T-cell (primary cell): ENCODE results near the gene P2RY14. TPM values are rescaled to one million over a fixed set of nuclear protein-coding genes. Genes with fewer than 3 reads are reported as not detected.

Experiments
- ATAC-seq, 4 experiments: fragments of 200-7000 bp in 3 of 4; fragments of 150-1000 bp in 1 of 4; cut with Tn5 transposase; replicated peaks in 1 of 4; 1 replicate in 3 of 4; 2 replicates in 1 of 4; pipeline ENCODE4 v1.10.0; 2021; ENCODE audit warnings: moderate library complexity in 3 of 4, mild to moderate bottlenecking in 2 of 4, moderate number of reproducible peaks in 1 of 4
- CTCF ChIA-PET, 2 donors: fragments of 300-600 bp; sonication (Branson Sonifier 250); formaldehyde crosslinking; loops; one replicate each; lab custom pipeline; 2022; ENCODE audit warnings: antibody characterized with exemption in 2 of 2; lab: Charles Lee
- POLR2A ChIA-PET, 2 donors: fragments of 300-600 bp; sonication (Branson Sonifier 250); formaldehyde crosslinking; loops; one replicate each; lab custom pipeline; 2022; ENCODE audit warnings: antibody characterized with exemption in 2 of 2; lab: Charles Lee
- DNase-seq, 35 experiments: peaks; one replicate each; pipeline versions ENCODE4 v3.0.0 to v3.0.0-alpha.2; 2013 to 2023
- H3K27ac ChIP-seq: one replicate; pipeline ENCODE4 v1.5.1; 2013; ENCODE audit warnings: low read length
- H3K27me3 ChIP-seq, 2 experiments: replicated peaks in 1 of 2; 1 replicate in 1 of 2; 2 replicates in 1 of 2; pipeline versions ENCODE4 v1.6.1 to v1.7.0; 2013; ENCODE audit warnings: low read length in 1 of 2, mixed read lengths in 1 of 2; ENCODE audit not compliant: control insufficient read depth in 2 of 2, insufficient read depth in 2 of 2; ENCODE audit errors: extremely low read depth in 1 of 2
- H3K36me3 ChIP-seq, 2 donors: 1 replicate in 1 of 2; 2 replicates in 1 of 2; pipeline versions ENCODE4 v1.6.1 to v1.7.0; 2013; ENCODE audit warnings: low read length in 1 of 2; ENCODE audit not compliant: control insufficient read depth in 2 of 2, insufficient read depth in 1 of 2; ENCODE audit errors: extremely low read depth in 1 of 2
- H3K4me1 ChIP-seq, 2 experiments: 1 replicate in 1 of 2; 2 replicates in 1 of 2; pipeline versions ENCODE4 v1.6.1 to v1.7.0; 2013; ENCODE audit warnings: low read length in 2 of 2, mixed read lengths in 1 of 2; ENCODE audit not compliant: insufficient read depth in 2 of 2, control insufficient read depth in 1 of 2; ENCODE audit errors: extremely low read depth in 1 of 2
- H3K4me3 ChIP-seq, 2 donors: 1 replicate in 1 of 2; 2 replicates in 1 of 2; pipeline versions ENCODE4 v1.5.1 to v1.7.0; 2013; ENCODE audit warnings: mild to moderate bottlenecking in 2 of 2, low read length in 1 of 2, moderate library complexity in 1 of 2; ENCODE audit not compliant: control insufficient read depth in 1 of 2; ENCODE audit errors: extremely low read depth in 1 of 2
- H3K9me3 ChIP-seq: 2 replicates; pipeline ENCODE4 v1.7.0; 2013
- H3K27ac Mint-ChIP-seq, 2 donors: one replicate each; pipeline ENCODE4 v1.8.0; 2020 to 2021; ENCODE audit warnings: mild to moderate bottlenecking in 2 of 2, mixed read lengths in 2 of 2
- H3K27me3 Mint-ChIP-seq, 2 donors: one replicate each; pipeline ENCODE4 v1.8.0; 2021 to 2022; ENCODE audit warnings: mixed read lengths in 2 of 2
- H3K36me3 Mint-ChIP-seq: one replicate; pipeline ENCODE4 v1.8.0; 2021; ENCODE audit warnings: mixed read lengths
- H3K4me1 Mint-ChIP-seq, 3 donors: one replicate each; pipeline ENCODE4 v1.8.0; 2020 to 2022; ENCODE audit warnings: mixed read lengths in 3 of 3, mild to moderate bottlenecking in 1 of 3
- H3K4me3 Mint-ChIP-seq, 3 donors: one replicate each; pipeline ENCODE4 v1.8.0; 2020 to 2022; ENCODE audit warnings: mild to moderate bottlenecking in 3 of 3, mixed read lengths in 3 of 3, moderate library complexity in 3 of 3
- H3K9me3 Mint-ChIP-seq, 3 donors: one replicate each; pipeline ENCODE4 v1.8.0; 2020 to 2022; ENCODE audit warnings: mixed read lengths in 3 of 3
- WGBS: methylation state at CpG from one replicate; pipeline ENCODE4 v1.1.5; 2013; ENCODE audit warnings: missing lambda C conversion rate; ENCODE audit not compliant: insufficient coverage; 5-methylcytosine and 5-hydroxymethylcytosine counted together
- total RNA-seq, 35 experiments: library from RNA in 6 of 35; stranded (reverse) in 6 of 35; fragments of 120-200 nt in 1 of 35; gene quantifications; one replicate each; pipeline versions ENCODE4 v1.2.1 to v1.2.4 and lab custom pipeline; 2013 to 2026

Gene P2RY14
- total RNA-seq, 5 donors from 2014 or later (not counting 1 experiment from before 2014, with no cell fraction given), result 0.30 to 0.73 (median 0.58) TPM

- no peaks in the 10 kb centered on the region for H3K9me3 Mint-ChIP-seq
- CTCF ChIA-PET, result no interaction called here
Observed at GRCh38 chr3:151318991-151319390, 40.6 kb upstream of the P2RY14 start.

GRCh38 chr3:151318313-151318712 lies 40.0 kb upstream of the P2RY14 start:
- Histone ChIP-seq H3K36me3 (no peaks in the 10 kb centered on the region), H3K27me3 (no peaks in the 10 kb centered on the region), H3K9me3 (no peaks in the 10 kb centered on the region), H3K4me3 (no peak overlapping the region), H3K27ac (no peak overlapping the region), H3K4me1 (no peaks in the 10 kb centered on the region)
- DNase-seq, result no peak
- H3K36me3 Mint-ChIP-seq, result no peaks in the 10 kb centered on the region
- ATAC-seq, result no peak
- no peaks in the 10 kb centered on the region for H3K9me3 Mint-ChIP-seq
- ChIA-PET POLR2A (interaction anchor here in 1 of 2 donors (0.5 kb wide), 1 partner anchor 37 kb away, joined by 3 read pairs; no protein-coding TSS in a partner anchor), CTCF (no interaction called here)
- H3K4me3 Mint-ChIP-seq, result no peak overlapping the region
- no peak overlapping the region for H3K27ac Mint-ChIP-seq
- H3K27me3 Mint-ChIP-seq, result no peaks in the 10 kb centered on the region
- peaks cover 0 to 5% (median 4%) of the 10 kb centered on the region in 3 donors for H3K4me1 Mint-ChIP-seq

More at GRCh38 chr3:151318991-151319390, 40.6 kb upstream of the P2RY14 start:
- Mint-ChIP-seq H3K4me1 (peaks cover 0 to 5% (median 4%) of the 10 kb centered on the region in 3 donors), H3K27me3 (no peaks in the 10 kb centered on the region), H3K4me3 (no peak overlapping the region), H3K36me3 (no peaks in the 10 kb centered on the region), H3K27ac (no peak overlapping the region)
- no peak overlapping the region for H3K4me3 ChIP-seq
- ATAC-seq, result no peak
- 100% methylated on average over 1 of the region's 7 CpGs for WGBS
- H3K27me3 ChIP-seq, result no peaks in the 10 kb centered on the region
- POLR2A ChIA-PET, result no interaction called here
- no peaks in the 10 kb centered on the region for H3K4me1 ChIP-seq
- DNase-seq, result no peak
- H3K9me3 ChIP-seq, result no peaks in the 10 kb centered on the region
- no peaks in the 10 kb centered on the region for H3K36me3 ChIP-seq
- H3K27ac ChIP-seq, result no peak overlapping the region

DNA sequence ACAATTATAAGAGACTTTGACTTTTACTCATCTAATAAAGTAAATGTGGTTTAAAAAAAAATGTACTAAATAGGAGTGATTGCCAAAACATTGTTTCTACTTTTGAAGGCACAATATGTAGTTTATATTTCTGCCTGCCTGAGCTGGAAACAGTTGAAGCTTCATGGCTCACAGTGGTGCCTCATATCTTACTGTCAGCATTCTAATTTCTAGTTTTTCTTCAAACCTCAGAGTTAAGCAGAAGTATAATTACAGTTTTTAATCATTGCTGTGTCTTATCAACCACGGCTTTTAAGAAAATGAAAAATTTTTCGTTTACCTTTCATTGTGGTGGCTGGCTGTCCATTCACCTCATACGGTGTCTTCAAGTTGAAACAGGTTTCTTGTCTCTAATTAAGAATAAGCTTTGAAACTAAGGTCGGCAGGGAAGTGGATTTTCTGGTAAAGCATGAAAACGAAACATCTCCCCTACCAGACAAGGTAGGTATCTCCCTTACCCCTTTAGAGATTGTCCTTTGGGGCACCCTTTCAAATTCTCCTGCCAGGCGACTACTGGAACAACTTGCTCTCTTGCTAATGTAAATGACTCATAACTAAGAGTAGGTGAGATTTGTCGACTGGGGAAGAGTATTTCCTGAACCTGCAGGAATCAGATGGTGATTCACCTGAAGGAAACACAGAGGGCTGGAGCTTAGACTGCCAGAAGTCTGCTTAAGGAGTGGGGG lies 38.1 kb upstream of the P2RY14 start, which contains the start of gene GPR87:
TSS of gene GPR87 (minus strand) at position 554 of the 725 bp plus-strand sequence. CDS start 16,720 bp downstream, outside the sequence.
- Histone ChIP-seq H3K4me3 (no peak within 1 kb of the TSS), H3K27me3 (no peaks in the 10 kb centered on the region), H3K4me1 (no peaks in the 10 kb centered on the region), H3K27ac (no peak within 1 kb of the TSS), H3K9me3 (no peaks in the 10 kb centered on the region), H3K36me3 (no peaks in the 10 kb centered on the region)
- H3K4me1 Mint-ChIP-seq, result peaks cover 0 to 5% (median 4%) of the 10 kb centered on the region in 3 donors
- no peak within 1 kb of the TSS for H3K4me3 Mint-ChIP-seq
- CTCF ChIA-PET, result no interaction called here
- no peak within 1 kb of the TSS for H3K27ac Mint-ChIP-seq
- no CpG with 5 or more reads among the region's 7 CpGs for WGBS
- no peaks in the 10 kb centered on the region for H3K36me3 Mint-ChIP-seq
- no peaks in the 10 kb centered on the region for H3K9me3 Mint-ChIP-seq
- POLR2A ChIA-PET, result no interaction called here
- H3K27me3 Mint-ChIP-seq, result no peaks in the 10 kb centered on the region
- ATAC-seq (no peak), DNase-seq (no peak)

GRCh38 chr3:151315846-151316245 lies 37.5 kb upstream of the P2RY14 start:
- no peak overlapping the region for H3K27ac Mint-ChIP-seq
- no peak overlapping the region for H3K4me3 Mint-ChIP-seq
- peaks cover 0 to 5% (median 4%) of the 10 kb centered on the region in 3 donors for H3K4me1 Mint-ChIP-seq
- Histone ChIP-seq H3K27ac (no peak overlapping the region), H3K9me3 (no peaks in the 10 kb centered on the region), H3K36me3 (no peaks in the 10 kb centered on the region), H3K27me3 (no peaks in the 10 kb centered on the region), H3K4me3 (no peak overlapping the region), H3K4me1 (no peaks in the 10 kb centered on the region)
- WGBS, result no CpG with 5 or more reads among the region's 2 CpGs
- ATAC-seq (no peak), DNase-seq (no peak)
- no peaks in the 10 kb centered on the region for H3K9me3 Mint-ChIP-seq
- no peaks in the 10 kb centered on the region for H3K36me3 Mint-ChIP-seq
- POLR2A ChIA-PET, result no interaction called here
- H3K27me3 Mint-ChIP-seq, result no peaks in the 10 kb centered on the region
- CTCF ChIA-PET, result no interaction called here

GRCh38 chr3:151315136-151315535 lies 36.8 kb upstream of the P2RY14 start:
- CTCF ChIA-PET, result no interaction called here
- POLR2A ChIA-PET, result no interaction called here
- DNase-seq, result no peak
- Histone ChIP-seq H3K9me3 (no peaks in the 10 kb centered on the region), H3K27ac (no peak overlapping the region), H3K4me3 (no peak overlapping the region), H3K27me3 (no peaks in the 10 kb centered on the region), H3K4me1 (no peaks in the 10 kb centered on the region), H3K36me3 (no peaks in the 10 kb centered on the region)
- H3K9me3 Mint-ChIP-seq, result no peaks in the 10 kb centered on the region
- no peaks in the 10 kb centered on the region for H3K27me3 Mint-ChIP-seq
- WGBS, result no CpG with 5 or more reads among the region's 2 CpGs
- no peak for ATAC-seq
- H3K4me3 Mint-ChIP-seq, result no peak overlapping the region
- H3K36me3 Mint-ChIP-seq, result no peaks in the 10 kb centered on the region
- H3K4me1 Mint-ChIP-seq, result peaks cover 0 to 5% (median 4%) of the 10 kb centered on the region in 3 donors
- H3K27ac Mint-ChIP-seq, result no peak overlapping the region

- Histone ChIP-seq H3K36me3 (no peaks in the 10 kb centered on the region), H3K27me3 (no peaks in the 10 kb centered on the region), H3K9me3 (no peaks in the 10 kb centered on the region), H3K4me1 (no peaks in the 10 kb centered on the region), H3K4me3 (no peak overlapping the region), H3K27ac (no peak overlapping the region)
- H3K27ac Mint-ChIP-seq, result no peak overlapping the region
- no peaks in the 10 kb centered on the region for H3K9me3 Mint-ChIP-seq
- ChIA-PET CTCF (no interaction called here), POLR2A (no interaction called here)
- no peaks in the 10 kb centered on the region for H3K36me3 Mint-ChIP-seq
- H3K4me1 Mint-ChIP-seq, result peaks cover 0 to 5% (median 4%) of the 10 kb centered on the region in 3 donors
- no CpG with 5 or more reads among the region's 5 CpGs for WGBS
- no peak overlapping the region for H3K4me3 Mint-ChIP-seq
- no peaks in the 10 kb centered on the region for H3K27me3 Mint-ChIP-seq
- ATAC-seq (no peak), DNase-seq (no peak)
Observed at GRCh38 chr3:151314593-151314992, 36.3 kb upstream of the P2RY14 start.
